COLO829 (cell line): ENCODE results near the gene SLC6A18.

Experiments used
- DNase-seq: peaks from one replicate; pipeline ENCODE4 v3.0.0; 2012; ENCODE audit warnings: low spot score

The SLC6A18 gene

DNA sequence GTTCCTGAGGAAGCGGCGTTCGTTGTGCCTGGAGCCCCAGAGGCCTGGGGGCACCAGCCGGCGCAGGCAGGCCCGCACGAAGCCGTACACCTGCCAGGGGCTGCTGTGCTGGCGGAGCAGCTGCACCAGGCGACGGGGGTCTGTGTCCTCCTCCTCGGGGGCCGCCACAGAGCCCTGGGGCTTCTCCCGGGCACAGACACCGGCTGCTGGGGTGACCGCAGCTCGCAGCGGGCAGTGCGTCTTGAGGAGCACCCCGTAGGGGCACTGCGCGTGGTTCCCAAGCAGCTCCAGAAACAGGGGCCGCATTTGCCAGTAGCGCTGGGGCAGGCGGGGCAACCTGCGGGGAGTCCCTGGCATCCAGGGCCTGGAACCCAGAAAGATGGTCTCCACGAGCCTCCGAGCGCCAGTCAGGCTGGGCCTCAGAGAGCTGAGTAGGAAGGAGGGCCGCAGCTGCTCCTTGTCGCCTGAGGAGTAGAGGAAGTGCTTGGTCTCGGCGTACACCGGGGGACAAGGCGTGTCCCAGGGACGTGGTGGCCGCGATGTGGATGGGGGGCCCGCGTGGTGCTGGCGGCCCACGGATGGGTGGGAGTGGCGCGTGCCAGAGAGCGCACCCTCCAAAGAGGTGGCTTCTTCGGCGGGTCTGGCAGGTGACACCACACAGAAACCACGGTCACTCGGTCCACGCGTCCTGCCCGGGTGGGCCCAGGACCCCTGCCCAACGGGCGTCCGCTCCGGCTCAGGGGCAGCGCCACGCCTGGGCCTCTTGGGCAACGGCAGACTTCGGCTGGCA is 68.4 kb downstream of the SLC6A18 start:
- DNase-seq = no peak

GRCh38 chr5:1294206-1294834 is 69.1 kb downstream of the SLC6A18 start:
- no peak for DNase-seq

DNA sequence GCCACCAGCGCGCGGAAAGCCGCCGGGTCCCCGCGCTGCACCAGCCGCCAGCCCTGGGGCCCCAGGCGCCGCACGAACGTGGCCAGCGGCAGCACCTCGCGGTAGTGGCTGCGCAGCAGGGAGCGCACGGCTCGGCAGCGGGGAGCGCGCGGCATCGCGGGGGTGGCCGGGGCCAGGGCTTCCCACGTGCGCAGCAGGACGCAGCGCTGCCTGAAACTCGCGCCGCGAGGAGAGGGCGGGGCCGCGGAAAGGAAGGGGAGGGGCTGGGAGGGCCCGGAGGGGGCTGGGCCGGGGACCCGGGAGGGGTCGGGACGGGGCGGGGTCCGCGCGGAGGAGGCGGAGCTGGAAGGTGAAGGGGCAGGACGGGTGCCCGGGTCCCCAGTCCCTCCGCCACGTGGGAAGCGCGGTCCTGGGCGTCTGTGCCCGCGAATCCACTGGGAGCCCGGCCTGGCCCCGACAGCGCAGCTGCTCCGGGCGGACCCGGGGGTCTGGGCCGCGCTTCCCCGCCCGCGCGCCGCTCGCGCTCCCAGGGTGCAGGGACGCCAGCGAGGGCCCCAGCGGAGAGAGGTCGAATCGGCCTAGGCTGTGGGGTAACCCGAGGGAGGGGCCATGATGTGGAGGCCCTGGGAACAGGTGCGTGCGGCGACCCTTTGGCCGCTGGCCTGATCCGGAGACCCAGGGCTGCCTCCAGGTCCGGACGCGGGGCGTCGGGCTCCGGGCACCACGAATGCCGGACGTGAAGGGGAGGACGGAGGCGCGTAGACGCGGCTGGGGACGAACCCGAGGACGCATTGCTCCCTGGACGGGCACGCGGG is 69.9 kb downstream of the SLC6A18 start, which contains the start of gene TERT:
Gene TERT (minus strand): TSS at position 234 of the 815 bp plus-strand sequence. CDS start 79 bp downstream, at position 155.
- DNase-seq = no peak

DNA sequence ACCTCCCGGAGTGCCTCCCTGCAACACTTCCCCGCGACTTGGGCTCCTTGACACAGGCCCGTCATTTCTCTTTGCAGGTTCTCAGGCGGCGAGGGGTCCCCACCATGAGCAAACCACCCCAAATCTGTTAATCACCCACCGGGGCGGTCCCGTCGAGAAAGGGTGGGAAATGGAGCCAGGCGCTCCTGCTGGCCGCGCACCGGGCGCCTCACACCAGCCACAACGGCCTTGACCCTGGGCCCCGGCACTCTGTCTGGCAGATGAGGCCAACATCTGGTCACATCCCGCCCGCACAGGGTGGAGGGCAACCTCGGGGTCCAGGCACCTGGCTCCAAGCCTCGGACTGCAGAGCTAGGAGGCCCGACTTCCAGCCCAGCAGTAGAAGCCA is 70.5 kb downstream of the SLC6A18 start:
- DNase-seq = no peak
